ENCODE data around the gene UNC93A.

Gene UNC93A

GRCh38 chr6:167328086-167328485 is 37.0 kb downstream of the UNC93A start:
- FAIRE-seq: no peak
- DNase-seq (ENCODE audit: insufficient read length): no peak
- no peak for TF ChIP-seq TAF1 (IDR thresholded peaks at IDR 0.05; ENCODE audit: borderline replicate concordance, low read depth, low read length)
- no peak for TF ChIP-seq POLR2AphosphoS5 (IDR thresholded peaks at IDR 0.05; ENCODE audit: low read depth, low read length)
- no peak for TF ChIP-seq POLR2A (IDR thresholded peaks at IDR 0.05; ENCODE audit: low read depth, low read length)

DNA sequence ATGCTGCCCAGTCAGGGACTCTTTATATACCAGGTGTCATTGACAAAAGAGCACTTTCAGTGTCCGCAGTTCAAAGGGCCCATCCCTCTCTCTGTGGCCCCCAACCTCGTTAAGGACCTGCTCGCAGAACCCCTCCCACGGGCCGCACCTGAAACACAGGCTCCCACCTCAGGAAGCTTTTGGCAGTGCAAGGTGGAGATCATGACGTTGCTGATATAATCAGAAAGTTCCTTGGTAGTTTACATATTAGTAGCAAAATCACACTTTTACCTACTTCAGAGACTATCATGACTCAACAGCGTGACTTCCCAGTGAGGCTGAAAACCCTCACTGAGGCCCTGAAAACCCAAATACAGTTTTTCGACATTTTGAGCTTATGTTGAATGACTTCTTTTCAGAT is 37.9 kb downstream of the UNC93A start:
- no peak for DNase-seq (ENCODE audit: insufficient read length)
- no peak for FAIRE-seq
- no peak for TF ChIP-seq POLR2A (IDR thresholded peaks at IDR 0.05; ENCODE audit: low read depth, low read length)
- no peak for TF ChIP-seq POLR2AphosphoS5 (IDR thresholded peaks at IDR 0.05; ENCODE audit: low read depth, low read length)
- no peak for TF ChIP-seq TAF1 (IDR thresholded peaks at IDR 0.05; ENCODE audit: borderline replicate concordance, low read depth, low read length)

- FAIRE-seq (no peak), DNase-seq (ENCODE audit: insufficient read length) (no peak)
Observed at GRCh38 chr6:167330750-167331149, 39.6 kb downstream of the UNC93A start.

GRCh38 chr6:167331565-167331964 is 40.5 kb downstream of the UNC93A start:
- no peak for TF ChIP-seq POLR2A (IDR thresholded peaks at IDR 0.05; ENCODE audit: low read depth, low read length)
- TF ChIP-seq POLR2AphosphoS5 (IDR thresholded peaks at IDR 0.05; ENCODE audit: low read depth, low read length): no peak
- TF ChIP-seq TAF1 (IDR thresholded peaks at IDR 0.05; ENCODE audit: borderline replicate concordance, low read depth, low read length): no peak
- FAIRE-seq: no peak
- no peak for DNase-seq (ENCODE audit: insufficient read length)

More at GRCh38 chr6:167330750-167331149, 39.6 kb downstream of the UNC93A start:
- TF ChIP-seq POLR2A (IDR thresholded peaks at IDR 0.05; ENCODE audit: low read depth, low read length) (no peak), TAF1 (IDR thresholded peaks at IDR 0.05; ENCODE audit: borderline replicate concordance, low read depth, low read length) (no peak), POLR2AphosphoS5 (IDR thresholded peaks at IDR 0.05; ENCODE audit: low read depth, low read length) (no peak)

DNA sequence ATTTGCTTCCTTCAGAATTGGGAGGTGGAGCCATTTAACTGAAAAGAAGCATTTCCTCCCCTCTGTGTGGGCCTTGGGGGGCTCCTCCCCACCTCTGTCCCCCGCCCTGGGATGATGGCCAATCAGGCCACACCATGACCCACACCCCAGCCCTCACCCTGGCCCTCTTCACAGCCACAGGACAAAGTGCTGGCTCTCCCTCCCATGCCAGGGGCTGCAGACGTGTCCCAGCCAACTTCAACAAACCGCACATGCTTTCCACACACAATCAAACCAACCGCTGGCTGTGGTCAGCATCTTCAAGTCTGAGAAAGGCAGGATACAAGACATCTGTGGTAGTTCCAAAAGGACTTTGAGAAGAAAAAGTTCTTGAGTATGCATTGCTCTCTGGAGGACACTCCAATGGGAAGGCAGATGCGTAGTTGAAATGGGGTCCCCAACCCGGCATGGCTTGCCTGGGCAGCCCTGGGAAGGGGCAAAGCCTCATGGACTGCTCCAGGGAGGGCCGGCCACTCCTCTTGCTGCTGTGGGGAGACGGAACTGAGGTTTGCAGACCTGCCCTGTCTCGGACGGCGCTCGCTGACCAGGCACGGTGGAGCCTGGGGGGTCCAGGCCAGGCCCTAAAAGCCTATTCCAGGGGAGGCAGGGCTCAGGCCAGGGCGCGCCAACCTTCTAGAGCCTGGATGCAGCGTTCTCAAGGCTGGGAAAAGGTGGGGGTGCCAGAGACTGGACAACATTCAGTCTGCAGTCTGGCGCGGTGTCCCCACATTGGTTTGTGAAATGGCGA is 45.9 kb downstream of the UNC93A start:
- FAIRE-seq: no peak
- DNase-seq (ENCODE audit: insufficient read length): no peak
- TF ChIP-seq POLR2AphosphoS5 (IDR thresholded peaks at IDR 0.05; ENCODE audit: low read depth, low read length) (no peak), POLR2A (IDR thresholded peaks at IDR 0.05; ENCODE audit: low read depth, low read length) (no peak), TAF1 (IDR thresholded peaks at IDR 0.05; ENCODE audit: borderline replicate concordance, low read depth, low read length) (no peak)

DNA sequence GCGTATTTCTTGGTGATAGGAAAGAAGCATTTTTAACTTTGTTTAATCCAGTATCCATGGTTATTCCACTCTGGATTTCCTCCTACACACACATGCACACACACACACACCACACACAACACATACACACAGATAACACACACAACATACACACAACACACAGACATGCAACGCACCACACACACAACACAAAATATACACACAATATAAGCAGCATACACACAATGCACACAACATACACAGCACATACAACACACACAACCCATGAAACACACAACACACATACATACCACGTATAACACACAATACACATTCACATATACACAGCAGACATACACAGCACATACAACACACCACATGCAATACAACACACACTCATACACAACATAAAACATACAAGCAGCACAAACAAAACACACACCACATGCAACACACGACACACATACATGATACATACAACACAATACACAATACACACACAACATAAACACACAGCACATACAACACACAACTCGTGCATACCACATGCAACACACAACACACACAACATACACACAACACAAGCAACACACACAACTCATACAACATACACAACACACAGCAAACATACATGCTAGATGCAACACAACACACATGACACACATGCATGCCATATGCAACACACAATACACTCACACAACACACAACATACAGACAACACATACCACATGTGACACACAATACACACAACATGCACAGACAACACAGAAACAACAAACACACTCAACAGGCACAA is 46.7 kb downstream of the UNC93A start:
- TF ChIP-seq POLR2A (IDR thresholded peaks at IDR 0.05; ENCODE audit: low read depth, low read length): no peak
- TF ChIP-seq TAF1 (IDR thresholded peaks at IDR 0.05; ENCODE audit: borderline replicate concordance, low read depth, low read length): no peak
- TF ChIP-seq POLR2AphosphoS5 (IDR thresholded peaks at IDR 0.05; ENCODE audit: low read depth, low read length): no peak
- peak; percentile 50 for FAIRE-seq
- no peak for DNase-seq (ENCODE audit: insufficient read length)

GRCh38 chr6:167338541-167339117 is 47.5 kb downstream of the UNC93A start:
- FAIRE-seq (no peak), DNase-seq (ENCODE audit: insufficient read length) (no peak)
- TF ChIP-seq POLR2A (IDR thresholded peaks at IDR 0.05; ENCODE audit: low read depth, low read length): no peak
- no peak for TF ChIP-seq TAF1 (IDR thresholded peaks at IDR 0.05; ENCODE audit: borderline replicate concordance, low read depth, low read length)
- TF ChIP-seq POLR2AphosphoS5 (IDR thresholded peaks at IDR 0.05; ENCODE audit: low read depth, low read length): no peak

DNA sequence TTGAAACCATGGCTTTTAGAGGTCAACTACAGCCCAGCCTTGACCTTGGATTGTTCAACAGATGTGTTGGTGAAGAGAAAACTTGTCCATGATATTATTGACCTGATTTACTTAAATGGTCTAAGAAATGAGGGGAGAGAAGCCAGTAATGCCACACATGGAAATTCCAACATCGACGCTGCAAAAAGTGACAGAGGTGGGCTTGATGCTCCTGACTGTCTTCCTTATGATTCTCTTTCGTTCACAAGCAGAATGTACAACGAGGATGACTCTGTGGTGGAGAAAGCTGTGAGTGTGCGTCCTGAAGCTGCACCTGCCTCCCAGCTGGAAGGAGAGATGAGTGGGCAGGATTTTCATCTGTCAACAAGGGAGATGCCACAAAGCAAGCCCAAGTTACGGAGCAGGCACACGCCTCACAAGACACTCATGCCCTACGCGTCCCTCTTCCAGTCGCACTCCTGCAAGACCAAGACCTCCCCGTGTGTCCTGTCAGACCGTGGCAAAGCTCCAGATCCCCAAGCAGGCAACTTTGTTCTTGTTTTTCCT is 50.0 kb downstream of the UNC93A start:
- FAIRE-seq (no peak), DNase-seq (ENCODE audit: insufficient read length) (no peak)
- no peak for TF ChIP-seq POLR2A (IDR thresholded peaks at IDR 0.05; ENCODE audit: low read depth, low read length)
- no peak for TF ChIP-seq TAF1 (IDR thresholded peaks at IDR 0.05; ENCODE audit: borderline replicate concordance, low read depth, low read length)
- TF ChIP-seq POLR2AphosphoS5 (IDR thresholded peaks at IDR 0.05; ENCODE audit: low read depth, low read length): no peak

GRCh38 chr6:167341665-167342655 is 50.8 kb downstream of the UNC93A start:
- TF ChIP-seq POLR2AphosphoS5 (IDR thresholded peaks at IDR 0.05; ENCODE audit: low read depth, low read length) (no peak), POLR2A (IDR thresholded peaks at IDR 0.05; ENCODE audit: low read depth, low read length) (no peak), TAF1 (IDR thresholded peaks at IDR 0.05; ENCODE audit: borderline replicate concordance, low read depth, low read length) (no peak)
- DNase-seq (ENCODE audit: insufficient read length) (no peak), FAIRE-seq (no peak)

- FAIRE-seq: no peak
- no peak for TF ChIP-seq POLR2AphosphoS5 (IDR thresholded peaks at IDR 0.05; ENCODE audit: low read depth, low read length)
- no peak for TF ChIP-seq POLR2A (IDR thresholded peaks at IDR 0.05; ENCODE audit: low read depth, low read length)
- TF ChIP-seq TAF1 (IDR thresholded peaks at IDR 0.05; ENCODE audit: borderline replicate concordance, low read depth, low read length): no peak
- no peak for DNase-seq (ENCODE audit: insufficient read length)
Observed at GRCh38 chr6:167342879-167343610, 51.9 kb downstream of the UNC93A start.
